HG02973 (cell line): ENCODE measurements around the gene CATSPERE.
"Not testable (repeated sequence)": the region's sequence is repeated elsewhere in the genome, so short reads cannot be mapped to it uniquely, and the experiment has no call there.

Experiments used
- ATAC-seq: cut with Tn5 transposase; IDR thresholded peaks from one replicate; pipeline ENCODE4 v1.9.1; 2021; ENCODE audit warnings: moderate library complexity; ENCODE audit not compliant: unreplicated experiment

The CATSPERE gene

GRCh38 chr1:244515680-244516079 is 54.6 kb downstream of the CATSPERE start:
- ATAC-seq, result no peak

- no peak for ATAC-seq
Measured at GRCh38 chr1:244536316-244536715, 75.2 kb downstream of the CATSPERE start.

DNA sequence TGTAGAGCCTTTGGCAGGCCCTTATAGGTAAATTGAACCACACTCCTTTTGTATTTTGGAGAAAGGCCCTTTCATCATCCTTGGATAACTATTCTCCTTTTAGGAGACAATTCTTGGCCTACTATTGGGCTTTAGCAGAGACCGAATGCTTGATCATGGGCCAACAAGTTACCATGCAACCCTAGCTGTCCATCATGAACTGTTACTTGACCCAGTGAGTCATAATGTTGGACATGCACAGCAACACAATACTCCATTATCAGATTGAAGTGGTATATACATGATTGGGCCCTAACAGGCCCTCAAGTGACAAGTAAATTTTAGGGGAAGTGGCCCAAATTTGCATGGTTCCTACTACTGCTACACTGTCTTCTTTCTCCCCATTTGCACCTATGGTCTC is 84.4 kb downstream of the CATSPERE start:
- ATAC-seq, result no peak

DNA sequence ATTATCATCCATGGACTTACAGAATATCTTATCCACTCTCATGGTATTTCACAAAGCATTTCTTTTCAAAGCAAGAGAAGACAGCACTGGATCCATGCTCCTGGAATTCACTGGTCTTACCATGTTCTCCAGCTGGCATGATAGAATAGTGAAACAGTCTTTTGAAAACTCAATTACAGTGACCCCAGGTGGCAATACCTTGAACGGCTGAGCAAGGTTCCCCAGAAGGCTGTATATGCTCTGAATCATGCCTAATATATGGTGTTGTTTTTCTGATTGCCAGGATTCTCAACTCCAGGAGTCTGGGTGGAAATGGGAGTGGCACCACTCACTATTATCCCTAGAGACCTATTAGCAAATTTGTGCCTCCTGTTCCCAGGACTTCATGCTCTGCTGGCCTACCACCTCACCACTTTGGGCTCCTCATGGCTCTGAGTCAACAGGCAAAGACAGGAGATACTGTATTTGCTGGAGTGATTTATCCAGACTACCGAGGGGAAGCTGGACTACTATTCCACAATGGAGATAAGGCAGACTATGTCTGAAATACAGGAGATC is 87.6 kb downstream of the CATSPERE start:
- ATAC-seq, result no peak

DNA sequence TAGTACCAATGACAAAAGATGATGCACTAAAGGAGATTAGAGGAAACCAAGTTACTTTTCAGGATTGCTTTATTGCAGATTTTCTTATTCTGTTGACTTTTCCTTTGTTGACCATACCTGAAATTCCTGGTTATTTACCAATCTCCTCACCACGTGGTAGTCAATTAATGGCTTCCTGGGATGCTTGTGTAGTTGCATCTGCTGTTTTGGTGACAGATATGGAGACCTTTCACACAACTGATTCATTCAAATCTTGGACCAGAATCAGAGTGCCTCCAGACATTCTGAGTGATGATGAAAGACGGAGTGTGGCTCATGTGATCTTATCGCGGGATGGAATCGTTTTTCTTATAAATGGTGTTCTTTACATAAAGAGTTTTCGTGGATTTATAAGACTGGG is 91.3 kb downstream of the CATSPERE start:
- no peak for ATAC-seq

GRCh38 chr1:244556263-244556662 is 95.2 kb downstream of the CATSPERE start:
- ATAC-seq, result no peak

- ATAC-seq, result no peak
Measured at GRCh38 chr1:244557565-244557964, 96.5 kb downstream of the CATSPERE start.

DNA sequence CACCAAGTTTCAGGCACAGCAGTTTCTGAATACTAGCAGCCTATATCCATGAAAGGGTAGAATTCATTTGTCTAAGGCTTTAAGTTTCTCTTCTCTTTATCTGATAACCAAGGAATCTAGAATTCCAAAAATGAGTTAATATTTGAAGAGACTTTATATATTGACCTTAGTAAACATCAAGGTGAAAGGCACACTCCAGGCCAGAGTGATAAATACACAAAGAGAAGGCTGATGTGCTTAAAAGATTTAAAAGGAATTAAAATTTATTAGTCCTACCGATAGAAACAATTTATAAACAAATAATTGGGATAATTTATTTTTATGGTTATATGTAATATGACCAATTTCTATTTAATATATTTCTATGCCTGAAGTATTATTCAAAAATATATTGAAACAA is 98.5 kb downstream of the CATSPERE start:
- ATAC-seq, result no peak

- not testable (repeated sequence) for ATAC-seq
Measured at GRCh38 chr1:244562877-244563276, 101.8 kb downstream of the CATSPERE start.

DNA sequence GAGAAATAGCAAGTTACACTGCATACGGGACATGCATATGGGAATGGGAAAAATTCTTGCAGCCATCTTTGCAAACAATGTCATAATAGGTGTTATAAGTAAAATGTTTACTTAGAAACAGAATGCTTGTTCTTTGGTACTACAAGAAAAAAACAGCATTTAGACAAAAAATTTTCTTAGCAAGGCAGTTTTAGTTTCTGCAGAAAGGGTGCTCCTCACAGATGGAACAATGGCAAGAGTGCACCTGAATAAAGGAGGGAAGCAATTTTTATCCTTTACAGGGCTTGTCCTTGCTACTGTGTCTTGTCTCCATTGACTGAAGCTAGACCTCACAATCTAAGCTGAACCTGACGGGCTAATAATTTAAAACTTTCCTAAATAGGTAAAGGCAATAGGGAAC is 112.7 kb downstream of the CATSPERE start:
- no peak for ATAC-seq

DNA sequence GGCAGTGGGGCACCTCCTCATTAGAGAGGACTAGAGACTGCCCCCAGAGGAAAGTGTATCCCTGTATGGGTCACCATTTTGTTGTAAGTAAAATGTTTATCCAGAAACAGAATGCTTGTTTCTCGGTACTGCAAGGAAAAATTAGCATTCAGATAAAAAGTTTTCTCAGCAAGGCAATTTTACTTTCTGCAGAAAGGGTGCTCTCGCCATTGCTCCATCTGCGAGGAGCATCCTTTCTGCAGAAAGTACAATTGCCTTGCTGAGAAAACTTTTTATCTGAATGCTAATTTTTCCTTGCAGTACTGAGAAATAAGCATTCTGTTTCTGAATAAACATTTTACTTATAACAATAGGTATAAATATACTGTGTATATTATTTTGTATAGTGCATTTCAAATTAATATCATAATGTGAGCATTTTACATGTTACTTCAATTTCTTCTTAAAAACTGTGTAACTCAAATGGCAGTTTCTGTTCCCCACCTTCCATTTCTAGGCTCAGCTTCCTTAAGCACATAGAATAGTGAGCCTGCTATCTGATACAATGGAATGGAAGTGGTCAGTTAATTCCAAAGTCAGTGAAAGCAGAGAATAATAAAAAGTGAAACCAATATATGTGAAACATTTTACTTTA is 115.3 kb downstream of the CATSPERE start:
- ATAC-seq, result no peak

- not testable (repeated sequence) for ATAC-seq
Measured at GRCh38 chr1:244578205-244578604, 117.1 kb downstream of the CATSPERE start.

- no peak for ATAC-seq
Measured at GRCh38 chr1:244583358-244583982, 122.4 kb downstream of the CATSPERE start.

DNA sequence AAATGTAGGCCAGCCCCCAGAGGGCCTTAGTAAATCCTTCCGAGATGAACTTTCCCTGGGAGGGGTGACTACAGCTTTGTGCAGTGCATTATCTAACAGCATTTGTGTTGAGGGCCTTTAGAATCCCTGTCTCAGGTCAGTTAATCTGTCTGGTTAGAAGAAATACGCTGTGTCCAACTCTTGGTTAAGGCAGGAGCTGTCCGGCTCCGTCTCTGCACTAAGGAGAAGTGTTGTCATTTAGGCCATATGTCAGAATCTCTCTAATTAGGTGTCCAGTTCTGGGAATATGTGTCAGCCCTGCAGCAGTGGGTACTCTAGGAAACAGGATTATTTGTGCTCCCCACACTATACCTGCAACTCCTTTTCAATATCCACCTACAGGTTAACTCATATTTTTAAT is 124.8 kb downstream of the CATSPERE start:
- ATAC-seq, result no peak

- no peak for ATAC-seq
Measured at GRCh38 chr1:244590670-244591069, 129.6 kb downstream of the CATSPERE start.

DNA sequence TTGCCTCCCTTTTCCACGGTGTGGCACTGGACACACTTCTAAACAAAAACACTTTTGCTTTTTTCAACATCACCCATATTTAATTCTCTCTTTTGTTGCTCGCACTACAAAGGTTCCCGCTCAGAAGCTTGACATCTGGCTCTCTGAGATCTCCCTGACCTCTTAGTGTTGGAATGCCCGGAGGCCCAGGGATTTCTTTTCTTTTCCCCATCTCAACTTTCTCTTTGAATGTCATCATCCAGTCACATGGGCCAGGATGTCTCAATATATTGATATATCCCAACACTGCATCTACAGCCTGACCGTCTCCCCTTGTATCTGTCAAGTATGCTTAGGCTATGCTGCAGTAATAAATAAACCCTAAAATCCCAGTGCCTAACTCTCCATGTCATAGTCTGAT is 137.5 kb downstream of the CATSPERE start:
- ATAC-seq, result no peak

GRCh38 chr1:244599937-244600350 is 138.9 kb downstream of the CATSPERE start:
- ATAC-seq, result peak; percentile 98

GRCh38 chr1:244601336-244601735 is 140.3 kb downstream of the CATSPERE start:
- no peak for ATAC-seq

GRCh38 chr1:244603498-244603897 is 142.4 kb downstream of the CATSPERE start:
- no peak for ATAC-seq

GRCh38 chr1:244605835-244606370 is 144.8 kb downstream of the CATSPERE start:
- no peak for ATAC-seq

DNA sequence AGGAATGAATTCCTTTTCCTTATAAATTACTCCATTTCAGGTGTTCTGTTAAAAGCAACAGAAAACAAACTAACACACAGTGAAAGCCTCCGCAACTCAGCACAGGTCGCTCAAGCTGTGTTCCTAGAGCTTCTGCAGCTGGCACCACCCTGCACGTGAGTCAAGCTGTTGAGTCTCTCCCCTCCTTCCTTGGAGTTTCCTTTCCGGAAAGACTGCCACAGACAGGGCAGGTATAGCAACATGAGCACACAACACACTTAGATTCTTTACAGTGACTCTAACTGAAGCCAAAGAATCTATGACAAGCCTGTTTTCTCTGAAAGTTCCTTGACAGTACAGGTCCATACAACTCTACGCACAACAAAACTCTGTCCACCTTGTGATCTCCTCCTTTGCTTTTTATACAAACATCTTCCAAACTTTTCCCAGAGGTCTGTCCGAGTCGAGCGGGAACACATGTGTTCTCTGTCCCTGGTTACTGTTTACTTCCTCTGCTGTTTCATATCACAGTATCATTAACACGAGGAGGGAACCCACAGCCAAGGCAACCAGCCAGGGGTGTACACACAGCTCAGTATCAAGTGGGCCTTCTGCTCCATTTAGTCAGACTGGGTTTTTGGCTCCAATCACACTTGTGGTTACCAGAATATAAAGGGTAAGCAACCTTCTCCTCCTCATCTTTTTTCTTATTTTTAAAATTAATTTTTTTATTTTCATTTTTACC is 153.2 kb downstream of the CATSPERE start:
- ATAC-seq, result no peak

DNA sequence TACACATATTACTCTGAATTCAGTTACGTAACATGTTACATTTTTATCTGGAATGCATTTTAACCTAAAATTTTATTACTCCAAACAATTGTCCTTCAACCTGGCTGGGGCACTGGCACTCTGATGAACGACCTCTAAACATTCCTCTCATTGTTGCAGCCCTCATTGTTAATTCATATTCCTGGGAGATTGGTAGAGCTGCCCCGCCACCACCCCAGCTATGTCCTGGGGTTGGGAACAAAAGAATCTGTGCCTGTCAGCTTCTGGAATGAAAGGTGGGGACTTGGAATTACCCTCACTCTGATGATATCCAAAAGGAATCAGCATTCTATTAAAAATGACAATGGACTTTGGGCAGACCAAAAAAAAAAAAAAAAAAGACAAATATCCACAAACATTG is 153.8 kb downstream of the CATSPERE start:
- ATAC-seq, result no peak
